Measurements from ENCODE around the gene MTCH1. TPM values are rescaled to one million over a fixed set of nuclear protein-coding genes. Genes with fewer than 3 reads are reported as not detected.

Gene MTCH1
- total RNA-seq, 4 donors from 2014 or later: 127 to 186 (median 158) TPM

DNA sequence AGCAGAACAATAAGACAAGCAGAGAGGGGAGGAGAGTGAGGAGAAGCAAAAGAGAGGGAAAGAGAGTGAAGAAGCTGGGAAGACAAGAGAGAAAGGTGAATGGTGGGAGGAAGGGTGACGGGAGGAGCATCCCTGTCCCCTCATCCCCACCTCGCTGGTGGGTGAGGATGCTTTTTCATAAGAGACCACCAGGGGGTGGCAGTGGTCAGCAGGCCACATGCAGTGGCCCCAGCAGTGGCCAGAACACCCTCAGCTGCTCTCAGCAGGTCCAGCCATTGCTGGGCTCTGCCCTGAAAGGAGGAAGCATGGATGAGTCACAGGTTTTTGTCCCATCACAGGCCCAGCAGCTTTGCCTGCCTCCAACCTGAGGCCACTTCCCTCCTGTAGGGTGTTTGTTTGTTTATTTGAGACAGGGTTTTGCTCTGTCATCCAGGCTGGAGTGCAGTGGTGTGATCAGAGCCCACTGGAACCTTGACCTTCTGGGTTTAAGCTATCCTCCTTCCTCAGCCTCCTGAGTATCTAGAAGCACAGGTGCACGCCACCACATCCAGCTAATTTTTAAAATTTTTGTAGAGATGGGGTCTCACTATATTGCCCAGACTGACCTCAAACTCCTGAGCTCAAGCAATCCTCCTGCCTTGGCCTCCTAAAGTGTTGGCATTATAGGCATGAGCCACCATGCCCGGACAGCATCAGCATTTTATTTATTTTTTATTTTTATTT, 43.4 kb upstream of the MTCH1 start:
- Histone ChIP-seq H3K27me3 (no peaks in the 10 kb centered on the region), H3K4me1 (no peaks in the 10 kb centered on the region), H3K9me3 (no peaks in the 10 kb centered on the region), H3K4me3 (no peak overlapping the region), H3K36me3 (no peaks in the 10 kb centered on the region), H3K27ac (peak overlapping the region in 1 of 4 donors; percentile 20)
- peak in 2 of 3 donors; percentile 55 to 82 for DNase-seq
- TF ChIP-seq, protein P1, sequence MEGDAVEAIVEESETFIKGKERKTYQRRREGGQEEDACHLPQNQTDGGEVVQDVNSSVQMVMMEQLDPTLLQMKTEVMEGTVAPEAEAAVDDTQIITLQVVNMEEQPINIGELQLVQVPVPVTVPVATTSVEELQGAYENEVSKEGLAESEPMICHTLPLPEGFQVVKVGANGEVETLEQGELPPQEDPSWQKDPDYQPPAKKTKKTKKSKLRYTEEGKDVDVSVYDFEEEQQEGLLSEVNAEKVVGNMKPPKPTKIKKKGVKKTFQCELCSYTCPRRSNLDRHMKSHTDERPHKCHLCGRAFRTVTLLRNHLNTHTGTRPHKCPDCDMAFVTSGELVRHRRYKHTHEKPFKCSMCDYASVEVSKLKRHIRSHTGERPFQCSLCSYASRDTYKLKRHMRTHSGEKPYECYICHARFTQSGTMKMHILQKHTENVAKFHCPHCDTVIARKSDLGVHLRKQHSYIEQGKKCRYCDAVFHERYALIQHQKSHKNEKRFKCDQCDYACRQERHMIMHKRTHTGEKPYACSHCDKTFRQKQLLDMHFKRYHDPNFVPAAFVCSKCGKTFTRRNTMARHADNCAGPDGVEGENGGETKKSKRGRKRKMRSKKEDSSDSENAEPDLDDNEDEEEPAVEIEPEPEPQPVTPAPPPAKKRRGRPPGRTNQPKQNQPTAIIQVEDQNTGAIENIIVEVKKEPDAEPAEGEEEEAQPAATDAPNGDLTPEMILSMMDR (IDR thresholded peaks at IDR 0.05): peak; percentile 43 to 75 (median 64)
- no peak for TF ChIP-seq POLR2A (IDR thresholded peaks at IDR 0.05)

DNA sequence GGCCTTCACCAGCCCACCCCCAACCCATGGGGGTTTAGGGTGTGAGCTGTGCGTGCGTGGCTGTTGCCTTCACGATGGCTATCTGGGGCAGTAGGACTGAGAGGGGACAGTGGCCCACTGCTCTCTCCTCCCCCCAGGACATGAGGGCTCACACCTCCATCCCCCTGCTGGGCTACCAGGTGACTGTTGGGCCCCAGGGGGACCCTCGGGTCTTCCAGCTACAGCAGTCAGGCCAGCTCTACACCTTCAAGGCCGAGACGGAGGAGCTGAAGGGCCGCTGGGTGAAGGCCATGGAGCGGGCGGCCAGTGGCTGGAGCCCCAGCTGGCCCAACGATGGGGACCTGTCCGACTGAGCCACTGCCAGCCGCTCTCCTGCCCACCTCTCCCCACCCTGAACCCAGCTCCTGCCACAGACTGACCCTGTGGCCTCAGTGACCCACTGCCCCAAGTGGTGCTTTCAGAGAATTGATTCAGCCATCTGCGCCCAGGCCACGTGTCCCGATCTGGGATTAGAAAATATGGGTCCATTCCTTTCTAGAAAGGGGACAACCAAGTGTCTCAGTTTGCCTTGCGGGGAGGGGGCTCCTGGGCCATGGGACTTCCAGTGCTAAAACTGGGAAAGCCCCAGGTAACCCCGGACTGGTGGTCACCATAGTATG, 41.9 kb upstream of the MTCH1 start:
- no peak overlapping the region for H3K4me3 ChIP-seq
- DNase-seq: no peak
- H3K27me3 ChIP-seq: no peaks in the 10 kb centered on the region
- no peaks in the 10 kb centered on the region for H3K36me3 ChIP-seq
- no peak overlapping the region for H3K27ac ChIP-seq
- no peaks in the 10 kb centered on the region for H3K4me1 ChIP-seq
- TF ChIP-seq, protein P1 (IDR thresholded peaks at IDR 0.05): no peak
- no peak for TF ChIP-seq POLR2A (IDR thresholded peaks at IDR 0.05)
- H3K9me3 ChIP-seq: no peaks in the 10 kb centered on the region

DNA sequence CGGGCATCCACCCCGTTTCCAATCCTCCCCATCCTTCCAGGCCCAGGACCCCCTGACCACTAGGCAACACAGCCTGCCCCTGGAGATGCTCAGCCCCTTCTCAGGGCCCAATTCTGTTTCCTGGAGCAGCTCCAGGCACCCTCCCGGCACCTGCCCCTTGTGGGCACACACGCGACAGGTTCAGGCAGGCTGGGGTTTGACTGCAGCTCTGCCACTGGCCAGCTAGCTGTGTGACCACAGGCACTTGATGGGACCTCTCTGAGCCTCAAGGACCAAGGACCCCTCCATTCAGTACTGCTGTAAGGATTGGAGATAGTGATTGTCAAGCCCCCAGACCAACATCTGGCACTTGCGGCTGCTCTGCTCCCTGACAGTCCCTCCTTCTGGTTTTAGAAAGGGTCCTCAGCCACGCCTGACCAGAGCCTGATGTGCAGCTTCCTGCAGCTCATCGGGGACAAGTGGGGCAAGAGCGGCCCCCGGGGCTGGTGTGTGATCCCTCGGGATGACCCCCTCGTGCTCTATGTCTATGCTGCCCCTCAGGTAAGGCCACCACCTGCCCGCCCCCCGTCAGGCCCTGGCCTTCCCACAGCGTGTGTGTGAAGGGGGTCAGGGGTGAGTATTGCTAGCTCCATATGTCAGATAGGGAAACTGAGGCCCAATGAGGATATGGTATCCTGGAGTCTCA, 41.2 kb upstream of the MTCH1 start:
- H3K4me1 ChIP-seq: no peaks in the 10 kb centered on the region
- H3K9me3 ChIP-seq: no peaks in the 10 kb centered on the region
- H3K36me3 ChIP-seq: no peaks in the 10 kb centered on the region
- no peak overlapping the region for H3K4me3 ChIP-seq
- H3K27me3 ChIP-seq: no peaks in the 10 kb centered on the region
- no peak for DNase-seq
- TF ChIP-seq, protein P1 (IDR thresholded peaks at IDR 0.05): no peak
- TF ChIP-seq POLR2A (IDR thresholded peaks at IDR 0.05): no peak
- H3K27ac ChIP-seq: no peak overlapping the region

DNA sequence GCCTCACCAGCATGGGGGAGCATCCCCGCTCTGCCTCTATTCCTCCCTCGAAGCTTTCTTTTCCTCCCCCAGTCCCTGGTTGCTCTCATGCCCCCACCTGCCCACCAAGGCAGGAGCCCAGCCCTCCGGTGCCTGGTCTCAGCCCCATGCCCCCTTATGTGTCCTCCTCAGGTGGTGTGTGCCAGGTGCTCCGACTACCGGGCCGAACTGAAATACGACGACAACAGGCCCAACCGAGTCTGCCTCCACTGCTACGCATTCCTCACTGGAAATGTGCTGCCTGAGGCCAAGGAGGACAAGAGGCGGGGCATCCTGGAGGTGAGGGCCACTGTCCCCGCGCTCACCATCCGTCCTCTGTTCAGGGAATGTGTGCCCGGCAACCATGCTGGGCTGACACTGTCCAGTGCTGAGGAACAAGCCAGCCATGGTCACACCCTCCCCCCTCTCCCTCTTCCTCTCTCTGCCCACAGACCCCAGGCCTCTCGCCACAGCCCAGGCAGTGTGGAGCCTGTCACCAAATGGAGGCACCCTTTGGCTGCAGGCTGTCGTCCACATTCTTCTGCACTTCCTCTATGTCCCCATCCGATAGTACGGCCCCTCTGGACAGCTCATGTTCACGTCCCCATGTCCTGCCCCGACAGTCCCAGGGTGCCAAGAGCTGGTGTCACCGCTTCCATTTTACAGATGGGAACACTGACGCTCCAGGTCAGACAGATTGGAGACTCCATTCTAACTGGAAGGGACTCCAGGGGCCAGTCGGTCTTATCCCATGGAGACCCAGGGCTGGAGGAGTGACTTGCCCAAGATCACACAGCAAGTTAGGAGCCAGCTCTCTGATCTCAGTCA, 39.8 kb upstream of the MTCH1 start:
- DNase-seq: no peak
- Histone ChIP-seq H3K36me3 (no peaks in the 10 kb centered on the region), H3K9me3 (no peaks in the 10 kb centered on the region), H3K27ac (no peak overlapping the region), H3K27me3 (no peaks in the 10 kb centered on the region), H3K4me1 (no peaks in the 10 kb centered on the region), H3K4me3 (no peak overlapping the region)
- TF ChIP-seq POLR2A (IDR thresholded peaks at IDR 0.05): no peak
- TF ChIP-seq, protein P1 (IDR thresholded peaks at IDR 0.05): no peak

DNA sequence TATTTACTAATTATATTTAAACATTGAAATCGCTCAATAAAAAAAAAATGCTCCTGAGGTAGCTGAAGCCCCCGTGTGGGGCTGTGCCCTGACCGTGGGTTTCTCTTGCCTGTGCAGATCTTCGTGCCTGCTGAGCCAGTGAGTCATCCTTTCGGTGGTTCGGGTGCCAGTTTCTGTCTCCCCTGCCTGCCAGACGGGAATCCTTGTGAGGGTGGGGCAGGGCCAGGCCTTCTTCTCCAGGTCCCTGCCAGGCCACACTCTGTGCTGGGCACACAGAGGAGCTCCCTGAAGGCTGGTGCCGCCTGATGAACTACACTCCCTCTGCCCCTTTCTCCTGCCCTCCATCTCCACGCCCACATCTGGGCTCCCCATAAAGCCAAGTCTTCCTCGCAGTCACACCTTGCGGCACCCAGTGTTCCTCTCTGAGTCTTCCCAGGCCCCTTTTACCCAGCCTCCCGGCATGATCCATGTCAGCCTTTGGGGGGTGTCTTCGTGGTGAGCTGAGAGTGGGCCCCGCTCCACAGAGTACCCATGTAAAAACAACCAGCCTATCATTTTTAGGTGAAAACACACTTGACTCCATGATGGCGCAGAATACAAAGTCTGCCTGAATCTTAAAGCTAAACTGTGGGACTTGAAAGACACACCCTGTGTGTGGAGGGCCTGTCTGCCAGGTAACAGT, 38.8 kb upstream of the MTCH1 start:
- TF ChIP-seq, protein P1 (IDR thresholded peaks at IDR 0.05): no peak
- TF ChIP-seq POLR2A (IDR thresholded peaks at IDR 0.05): no peak
- Histone ChIP-seq H3K9me3 (no peaks in the 10 kb centered on the region), H3K27me3 (no peaks in the 10 kb centered on the region), H3K4me1 (no peaks in the 10 kb centered on the region), H3K4me3 (no peak overlapping the region), H3K36me3 (no peaks in the 10 kb centered on the region), H3K27ac (no peak overlapping the region)
- DNase-seq: no peak

Data from Peyer's patch (tissue), 4 donors.